KMS-11 (cell line): Measurements from ENCODE around the gene NCAM2.

ENCODE experiments used
- H2AFZ ChIP-seq: fragments of 200-600 bp; sonication (generic); 2 replicates; pipeline ENCODE4 v1.6.1; 2016; ENCODE audit warnings: antibody characterized with exemption, mixed run types, low read depth
- H3K27ac ChIP-seq: fragments of 200-600 bp; sonication (generic); 2 replicates; pipeline ENCODE4 v1.6.1; 2016; ENCODE audit warnings: mild to moderate bottlenecking, mixed run types
- H3K27me3 ChIP-seq: fragments of 200-600 bp; sonication (generic); 2 replicates; pipeline ENCODE4 v1.6.1; 2017; ENCODE audit warnings: mild to moderate bottlenecking, low read depth, mixed run types, moderate library complexity; ENCODE audit not compliant: insufficient read depth
- H3K36me3 ChIP-seq: fragments of 200-600 bp; sonication (generic); 2 replicates; pipeline ENCODE4 v1.6.1; 2017; ENCODE audit warnings: mild to moderate bottlenecking, mixed run types; ENCODE audit not compliant: insufficient read depth
- H3K4me1 ChIP-seq: fragments of 200-600 bp; sonication (generic); 2 replicates; pipeline ENCODE4 v1.6.1; 2016; ENCODE audit warnings: mild to moderate bottlenecking, low read depth, mixed run types; ENCODE audit not compliant: poor library complexity, severe bottlenecking
- H3K4me2 ChIP-seq: fragments of 200-600 bp; sonication (generic); 2 replicates; pipeline ENCODE4 v1.7.0; 2016; ENCODE audit warnings: mild to moderate bottlenecking, mixed run types
- H3K4me3 ChIP-seq: fragments of 200-600 bp; sonication (generic); IDR thresholded peaks from 2 replicates; pipeline ENCODE4 v1.6.1; 2017; ENCODE audit warnings: low read depth, low read length, mixed read lengths; ENCODE audit not compliant: insufficient read depth
- H3K79me2 ChIP-seq: fragments of 200-600 bp; sonication (generic); 2 replicates; pipeline ENCODE4 v1.6.1; 2016; ENCODE audit warnings: low read depth, mixed run types; ENCODE audit not compliant: insufficient read depth
- H3K9ac ChIP-seq: fragments of 200-600 bp; sonication (generic); 2 replicates; pipeline ENCODE4 v1.6.1; 2016; ENCODE audit warnings: mild to moderate bottlenecking, mixed run types
- H4K20me1 ChIP-seq: fragments of 200-600 bp; sonication (generic); 2 replicates; pipeline ENCODE4 v1.6.1; 2016; ENCODE audit warnings: mild to moderate bottlenecking, mixed run types; ENCODE audit not compliant: insufficient read depth
- CTCF ChIP-seq: fragments of 200-600 bp; sonication (generic); conservative IDR thresholded peaks from 2 replicates; pipeline ENCODE4 v1.6.1; 2017; ENCODE audit warnings: low read depth, mild to moderate bottlenecking, antibody characterized with exemption, low read length, moderate library complexity, mixed read lengths

Gene NCAM2

GRCh38 chr21:21291883-21292569 is 293.8 kb downstream of the NCAM2 start:
- Histone ChIP-seq H3K27ac (no peak overlapping the region), H4K20me1 (no peaks in the 10 kb centered on the region), H3K4me2 (no peak overlapping the region), H2AFZ (no peak overlapping the region), H3K27me3 (no peaks in the 10 kb centered on the region), H3K9ac (no peak overlapping the region), H3K36me3 (no peaks in the 10 kb centered on the region), H3K4me1 (no peaks in the 10 kb centered on the region), H3K79me2 (no peaks in the 10 kb centered on the region), H3K4me3 (no peak overlapping the region)
- TF ChIP-seq CTCF, result no peak

- H3K4me1 ChIP-seq, result no peaks in the 10 kb centered on the region
- H3K27ac ChIP-seq, result no peak overlapping the region
- H4K20me1 ChIP-seq, result no peaks in the 10 kb centered on the region
- no peak overlapping the region for H3K4me2 ChIP-seq
- TF ChIP-seq CTCF, result no peak
- H3K9ac ChIP-seq, result no peak overlapping the region
- H2AFZ ChIP-seq, result no peak overlapping the region
- no peak overlapping the region for H3K4me3 ChIP-seq
- H3K36me3 ChIP-seq, result no peaks in the 10 kb centered on the region
- no peaks in the 10 kb centered on the region for H3K27me3 ChIP-seq
- no peaks in the 10 kb centered on the region for H3K79me2 ChIP-seq
Measured at GRCh38 chr21:21295303-21295702, 297.1 kb downstream of the NCAM2 start.

GRCh38 chr21:21297211-21297610 is 299.0 kb downstream of the NCAM2 start:
- TF ChIP-seq CTCF, result no peak
- no peak overlapping the region for H3K27ac ChIP-seq
- H2AFZ ChIP-seq, result no peak overlapping the region

GRCh38 chr21:21301013-21301412 is 302.8 kb downstream of the NCAM2 start:
- H3K9ac ChIP-seq, result no peak overlapping the region
- H3K79me2 ChIP-seq, result no peaks in the 10 kb centered on the region
- no peak overlapping the region for H3K4me3 ChIP-seq
- no peak for TF ChIP-seq CTCF
- H2AFZ ChIP-seq, result no peak overlapping the region
- H3K4me1 ChIP-seq, result no peaks in the 10 kb centered on the region
- no peaks in the 10 kb centered on the region for H3K27me3 ChIP-seq
- H3K27ac ChIP-seq, result no peak overlapping the region
- no peaks in the 10 kb centered on the region for H3K36me3 ChIP-seq
- no peaks in the 10 kb centered on the region for H4K20me1 ChIP-seq
- H3K4me2 ChIP-seq, result no peak overlapping the region

More at GRCh38 chr21:21297211-21297610, 299.0 kb downstream of the NCAM2 start:
- no peaks in the 10 kb centered on the region for H3K4me1 ChIP-seq
- H3K79me2 ChIP-seq, result no peaks in the 10 kb centered on the region
- H4K20me1 ChIP-seq, result no peaks in the 10 kb centered on the region
- no peak overlapping the region for H3K4me3 ChIP-seq
- no peaks in the 10 kb centered on the region for H3K27me3 ChIP-seq
- H3K36me3 ChIP-seq, result no peaks in the 10 kb centered on the region
- no peak overlapping the region for H3K4me2 ChIP-seq
- no peak overlapping the region for H3K9ac ChIP-seq
